Endothelial cell (in vitro differentiated cells): Measurements from ENCODE around the gene OMP. TPM values are rescaled to one million over a fixed set of nuclear protein-coding genes. Genes with fewer than 3 reads are reported as not detected.

ENCODE experiments used
- DNase-seq: peaks from one replicate; pipeline ENCODE4 v3.0.0; 2021; ENCODE audit warnings: low spot score
- H3K27ac Mint-ChIP-seq: one replicate; pipeline ENCODE4 v1.8.0; 2021; ENCODE audit warnings: mixed read lengths, inconsistent platforms; ENCODE audit not compliant: unreplicated experiment
- H3K27me3 Mint-ChIP-seq: one replicate; pipeline ENCODE4 v1.8.0; 2021; ENCODE audit warnings: mild to moderate bottlenecking, moderate library complexity, mixed read lengths, inconsistent platforms; ENCODE audit not compliant: unreplicated experiment
- H3K36me3 Mint-ChIP-seq: one replicate; pipeline ENCODE4 v1.8.0; 2021; ENCODE audit warnings: mild to moderate bottlenecking, low read depth, mixed read lengths, inconsistent platforms; ENCODE audit not compliant: unreplicated experiment
- H3K4me1 Mint-ChIP-seq: one replicate; pipeline ENCODE4 v1.8.0; 2021; ENCODE audit warnings: mild to moderate bottlenecking, mixed read lengths, inconsistent platforms; ENCODE audit not compliant: unreplicated experiment
- H3K4me3 Mint-ChIP-seq: one replicate; pipeline ENCODE4 v1.8.0; 2021; ENCODE audit warnings: mild to moderate bottlenecking, mixed read lengths, inconsistent platforms; ENCODE audit not compliant: unreplicated experiment
- H3K9me3 Mint-ChIP-seq: one replicate; pipeline ENCODE4 v1.8.0; 2021; ENCODE audit warnings: mixed read lengths, inconsistent platforms; ENCODE audit not compliant: unreplicated experiment
- CTCF ChIP-seq: fragments of 200-600 bp; sonication (generic); IDR thresholded peaks from one replicate; pipeline ENCODE4 v1.5.0; 2021; ENCODE audit warnings: antibody characterized with exemption; ENCODE audit not compliant: unreplicated experiment
- total RNA-seq: library from RNA; stranded (reverse); fragmentation: NEBNext Ultra II Directional; extraction: Animal tissue kit (Norgen Biotek cat#: 25700); gene quantifications from one replicate; pipeline ENCODE4 v1.2.1, GENCODE V29; 2021; ENCODE audit not compliant: unreplicated experiment

OMP gene
- total RNA-seq, 1 donor from 2014 or later = not detected

GRCh38 chr11:77144857-77145428, 42.3 kb downstream of the OMP start:
- Mint-ChIP-seq H3K27ac (no peak overlapping the region), H3K4me3 (no peak overlapping the region), H3K27me3 (peaks cover 11% of the 10 kb centered on the region), H3K4me1 (peaks cover 12% of the 10 kb centered on the region), H3K9me3 (no peaks in the 10 kb centered on the region), H3K36me3 (peaks cover 3% of the 10 kb centered on the region)
- DNase-seq = no peak
- TF ChIP-seq CTCF = no peak

DNA sequence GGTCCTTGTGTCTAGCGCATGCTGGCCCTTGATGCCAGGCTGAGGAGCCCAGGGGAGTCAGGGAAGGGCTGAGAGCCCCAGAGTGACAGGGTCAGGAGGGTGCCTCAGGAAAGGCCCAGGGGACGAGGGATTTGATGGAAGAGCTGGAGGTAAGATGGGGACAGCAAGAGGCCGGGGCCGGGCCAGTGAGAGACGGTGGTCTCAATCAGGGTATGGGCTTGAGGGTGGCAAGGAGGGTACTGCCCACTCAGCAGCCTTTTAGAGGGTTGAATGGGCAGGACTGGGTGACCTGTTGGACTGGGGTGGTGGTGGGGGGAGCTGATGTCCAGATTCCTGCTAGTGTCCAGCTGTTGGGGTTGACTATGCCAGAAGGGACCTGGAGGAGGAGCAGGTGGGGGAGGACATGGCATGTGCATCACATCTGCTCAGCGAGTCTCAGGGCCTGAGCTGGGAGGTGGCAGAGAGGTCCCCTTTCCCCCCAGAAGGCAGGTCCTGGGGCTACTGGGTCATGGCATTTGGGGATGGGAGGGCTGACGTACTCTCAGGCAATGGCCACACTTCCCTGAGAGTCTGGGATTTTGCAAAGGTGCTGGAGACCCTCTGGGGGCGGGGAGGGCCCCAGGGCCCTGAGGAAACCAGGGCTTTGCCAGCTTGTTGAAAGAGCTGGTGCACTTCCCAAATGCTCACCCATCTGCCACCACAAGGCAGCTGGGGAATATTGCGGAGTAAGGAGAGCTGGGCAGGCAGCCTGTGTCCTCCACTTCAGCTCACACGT, 43.8 kb downstream of the OMP start:
- H3K27ac Mint-ChIP-seq = no peak overlapping the region
- no peak for DNase-seq
- peaks cover 10% of the 10 kb centered on the region for H3K27me3 Mint-ChIP-seq
- H3K4me1 Mint-ChIP-seq = peaks cover 4% of the 10 kb centered on the region
- H3K9me3 Mint-ChIP-seq = no peaks in the 10 kb centered on the region
- H3K4me3 Mint-ChIP-seq = no peak overlapping the region
- TF ChIP-seq CTCF = no peak
- peaks cover 3% of the 10 kb centered on the region for H3K36me3 Mint-ChIP-seq

GRCh38 chr11:77147036-77147315, 44.3 kb downstream of the OMP start:
- TF ChIP-seq CTCF = no peak
- peaks cover 4% of the 10 kb centered on the region for H3K4me1 Mint-ChIP-seq
- no peak overlapping the region for H3K4me3 Mint-ChIP-seq
- DNase-seq = no peak
- no peaks in the 10 kb centered on the region for H3K9me3 Mint-ChIP-seq
- peaks cover 3% of the 10 kb centered on the region for H3K36me3 Mint-ChIP-seq
- H3K27me3 Mint-ChIP-seq = peaks cover 10% of the 10 kb centered on the region
- no peak overlapping the region for H3K27ac Mint-ChIP-seq

DNA sequence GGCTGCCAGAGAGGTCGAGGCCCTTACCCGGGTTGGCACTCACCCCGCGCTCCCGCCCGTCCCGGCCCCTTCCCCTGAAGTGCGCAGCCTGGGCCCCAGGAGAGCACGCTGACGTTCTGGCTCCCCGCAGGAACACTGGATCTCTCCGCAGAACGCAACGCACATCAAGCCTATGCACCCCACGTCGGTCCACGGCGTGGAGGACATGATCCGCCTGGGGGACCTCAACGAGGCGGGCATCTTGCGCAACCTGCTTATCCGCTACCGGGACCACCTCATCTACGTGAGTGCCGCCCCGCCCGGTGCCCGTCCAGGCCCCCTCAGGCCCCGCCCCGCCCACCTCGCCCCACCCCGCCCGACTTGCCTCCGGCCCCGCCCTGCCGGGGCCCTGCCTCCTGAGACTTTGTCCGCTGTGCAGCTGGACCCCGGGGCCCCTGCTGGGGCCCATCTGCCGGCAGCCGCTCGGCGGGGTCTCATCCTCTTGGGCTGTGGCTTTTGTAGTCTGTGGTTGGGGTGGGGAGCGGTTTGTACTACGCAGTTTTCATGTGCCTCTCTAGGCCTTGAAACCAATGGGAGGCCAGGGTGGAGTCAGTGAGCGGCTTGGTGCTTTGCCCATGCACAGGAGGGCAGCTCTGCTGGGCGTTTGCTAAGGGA, 45.2 kb downstream of the OMP start:
- DNase-seq = no peak
- H3K9me3 Mint-ChIP-seq = no peaks in the 10 kb centered on the region
- no peak for TF ChIP-seq CTCF
- no peak overlapping the region for H3K27ac Mint-ChIP-seq
- peak overlapping the region; percentile 69 for H3K4me3 Mint-ChIP-seq
- peaks cover 9% of the 10 kb centered on the region for H3K27me3 Mint-ChIP-seq
- peaks cover 4% of the 10 kb centered on the region for H3K4me1 Mint-ChIP-seq
- peaks cover 3% of the 10 kb centered on the region for H3K36me3 Mint-ChIP-seq
